Measurements from ENCODE around the gene NME3. TPM values are rescaled to one million over a fixed set of nuclear protein-coding genes. Genes with fewer than 3 reads are reported as not detected.

NME3 gene
- total and polyA plus RNA-seq, 10 of the 15 experiments (the other 5 are each of a cell fraction or from before 2014, with no cell fraction given) = 0.61 to 55.5 (median 26.5) TPM

DNA sequence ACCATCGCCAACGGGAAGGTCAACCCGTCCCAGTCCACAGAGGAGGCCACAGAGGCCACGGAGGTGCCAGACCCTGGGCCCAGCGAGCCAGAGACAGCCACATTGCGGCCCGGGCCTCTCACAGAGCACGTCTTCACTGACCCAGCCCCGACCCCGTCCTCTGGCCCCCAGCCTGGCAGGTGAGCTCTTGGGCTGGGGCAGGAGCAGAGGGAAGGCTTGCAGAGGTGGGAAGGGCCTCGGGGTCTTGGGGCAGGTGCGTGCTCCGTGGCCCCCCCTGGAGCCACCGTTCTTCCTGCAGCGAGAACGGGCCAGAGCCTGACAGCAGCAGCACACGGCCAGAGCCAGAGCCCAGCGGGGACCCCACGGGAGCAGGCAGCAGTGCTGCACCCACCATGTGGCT lies 5.1 kb downstream of the NME3 start:
- RAD21 ChIA-PET (ENCODE audit: unreplicated experiment) = no interaction called here
- ATAC-seq (no peak), FAIRE-seq (no peak), DNase-seq (ENCODE audit: low read depth, low spot score) (no peak)
- Histone ChIP-seq H3K79me2 (ENCODE audit: control insufficient read depth, insufficient read depth, low read length) (peaks cover 10% of the 10 kb centered on the region), H2AFZ (ENCODE audit: control insufficient read depth, low read depth, low read length) (no peak overlapping the region), H3K4me2 (ENCODE audit: control insufficient read depth, insufficient read depth) (no peak overlapping the region), H3K9ac (ENCODE audit: control insufficient read depth, insufficient read depth, low read length) (no peak overlapping the region), H3K27me3 (replicated peaks in 1 of 2; ENCODE audit: control insufficient read depth in 2 of 2, insufficient read depth in 2 of 2, low read length in 1 of 2) (no peaks in the 10 kb centered on the region), H3K9me3 (replicated peaks; ENCODE audit: control insufficient read depth, insufficient read depth, low read length) (no peaks in the 10 kb centered on the region), H3K27ac (ENCODE audit: control insufficient read depth, insufficient read depth) (no peak overlapping the region), H3K4me1 (ENCODE audit: control insufficient read depth, insufficient read depth, low read length) (peaks cover 4% of the 10 kb centered on the region), H3K36me3 (ENCODE audit: control insufficient read depth in 2 of 2, insufficient read depth in 2 of 2, low read length in 1 of 2) (peaks cover 0 to 27% of the 10 kb centered on the region in 2 experiments; a peak in 3 of 4 replicates), H4K20me1 (ENCODE audit: control insufficient read depth, insufficient read depth) (no peaks in the 10 kb centered on the region), H3K4me3 (no peak overlapping the region)
- CTCF ChIA-PET = no interaction called here
- POLR2A ChIA-PET = interaction anchor here (0.5 kb wide), 1 partner anchor 169 kb away, joined by 3 read pairs; no protein-coding TSS in a partner anchor
- intact Hi-C loops (cut with micrococcal nuclease; ENCODE audit: unreplicated experiment) (no loop called here), in situ Hi-C loops (cut with MboI) (no loop called here)
- TSS peak; percentile 43 for BruUV-seq (replicated peaks)
- WGBS (ENCODE audit: insufficient coverage, insufficient replicate concordance, low lambda C conversion rate, missing lambda C conversion rate) = 98% methylated on average over 14 of the region's 19 CpGs
- SMC1A ChIA-PET (ENCODE audit: uncharacterized antibody, unreplicated experiment) = no interaction called here
- TF ChIP-seq BRCA1 (IDR thresholded peaks at IDR 0.05; ENCODE audit: low read depth, low read length) (no peak), POLR2A (IDR thresholded peaks at IDR 0.05; ENCODE audit: low read depth, low read length) (peak; percentile 6; the same call in 1 of the 2 replicates), ZNF274 (IDR thresholded peaks at IDR 0.05; ENCODE audit: insufficient read depth, insufficient read length) (no peak)
- TF ChIP-seq, protein P1, sequence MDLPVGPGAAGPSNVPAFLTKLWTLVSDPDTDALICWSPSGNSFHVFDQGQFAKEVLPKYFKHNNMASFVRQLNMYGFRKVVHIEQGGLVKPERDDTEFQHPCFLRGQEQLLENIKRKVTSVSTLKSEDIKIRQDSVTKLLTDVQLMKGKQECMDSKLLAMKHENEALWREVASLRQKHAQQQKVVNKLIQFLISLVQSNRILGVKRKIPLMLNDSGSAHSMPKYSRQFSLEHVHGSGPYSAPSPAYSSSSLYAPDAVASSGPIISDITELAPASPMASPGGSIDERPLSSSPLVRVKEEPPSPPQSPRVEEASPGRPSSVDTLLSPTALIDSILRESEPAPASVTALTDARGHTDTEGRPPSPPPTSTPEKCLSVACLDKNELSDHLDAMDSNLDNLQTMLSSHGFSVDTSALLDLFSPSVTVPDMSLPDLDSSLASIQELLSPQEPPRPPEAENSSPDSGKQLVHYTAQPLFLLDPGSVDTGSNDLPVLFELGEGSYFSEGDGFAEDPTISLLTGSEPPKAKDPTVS (IDR thresholded peaks at IDR 0.05; ENCODE audit: low read depth, low read length) = no peak
- TF ChIP-seq, protein P2, sequence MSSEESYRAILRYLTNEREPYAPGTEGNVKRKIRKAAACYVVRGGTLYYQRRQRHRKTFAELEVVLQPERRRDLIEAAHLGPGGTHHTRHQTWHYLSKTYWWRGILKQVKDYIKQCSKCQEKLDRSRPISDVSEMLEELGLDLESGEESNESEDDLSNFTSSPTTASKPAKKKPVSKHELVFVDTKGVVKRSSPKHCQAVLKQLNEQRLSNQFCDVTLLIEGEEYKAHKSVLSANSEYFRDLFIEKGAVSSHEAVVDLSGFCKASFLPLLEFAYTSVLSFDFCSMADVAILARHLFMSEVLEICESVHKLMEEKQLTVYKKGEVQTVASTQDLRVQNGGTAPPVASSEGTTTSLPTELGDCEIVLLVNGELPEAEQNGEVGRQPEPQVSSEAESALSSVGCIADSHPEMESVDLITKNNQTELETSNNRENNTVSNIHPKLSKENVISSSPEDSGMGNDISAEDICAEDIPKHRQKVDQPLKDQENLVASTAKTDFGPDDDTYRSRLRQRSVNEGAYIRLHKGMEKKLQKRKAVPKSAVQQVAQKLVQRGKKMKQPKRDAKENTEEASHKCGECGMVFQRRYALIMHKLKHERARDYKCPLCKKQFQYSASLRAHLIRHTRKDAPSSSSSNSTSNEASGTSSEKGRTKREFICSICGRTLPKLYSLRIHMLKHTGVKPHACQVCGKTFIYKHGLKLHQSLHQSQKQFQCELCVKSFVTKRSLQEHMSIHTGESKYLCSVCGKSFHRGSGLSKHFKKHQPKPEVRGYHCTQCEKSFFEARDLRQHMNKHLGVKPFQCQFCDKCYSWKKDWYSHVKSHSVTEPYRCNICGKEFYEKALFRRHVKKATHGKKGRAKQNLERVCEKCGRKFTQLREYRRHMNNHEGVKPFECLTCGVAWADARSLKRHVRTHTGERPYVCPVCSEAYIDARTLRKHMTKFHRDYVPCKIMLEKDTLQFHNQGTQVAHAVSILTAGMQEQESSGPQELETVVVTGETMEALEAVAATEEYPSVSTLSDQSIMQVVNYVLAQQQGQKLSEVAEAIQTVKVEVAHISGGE (CRISPR knock-in tag; IDR thresholded peaks at IDR 0.05) = no peak

Data from GM12878 (cell line).